GM12865 (cell line): ENCODE measurements around the gene MS4A6A.
"Not testable (repeated sequence)": the region's sequence is repeated elsewhere in the genome, so short reads cannot be mapped to it uniquely, and the experiment has no call there.

ENCODE experiments used
- DNase-seq: peaks from one replicate; pipeline ENCODE4 v3.0.0; 2010; ENCODE audit warnings: low read depth
- H3K4me3 ChIP-seq: 2 replicates; pipeline ENCODE4 v1.5.1; 2011; ENCODE audit warnings: mild to moderate bottlenecking, low read depth, low read length, control low read depth
- CTCF ChIP-seq: IDR thresholded peaks from 2 replicates; pipeline ENCODE4 v1.5.1; 2011; ENCODE audit warnings: low read length, control low read depth, low read depth, inconsistent platforms; ENCODE audit not compliant: insufficient read depth; ENCODE audit errors: missing control alignments

The MS4A6A gene

GRCh38 chr11:60195923-60196368 lies 13.1 kb upstream of the MS4A6A start:
- no peak for TF ChIP-seq CTCF

GRCh38 chr11:60194511-60194910 lies 11.6 kb upstream of the MS4A6A start:
- no peak for DNase-seq
- no peak overlapping the region for H3K4me3 ChIP-seq
- no peak for TF ChIP-seq CTCF

More at GRCh38 chr11:60195923-60196368, 13.1 kb upstream of the MS4A6A start:
- DNase-seq: peak; percentile 64
- no peak overlapping the region for H3K4me3 ChIP-seq

- DNase-seq: peak; percentile 86
- TF ChIP-seq CTCF: peak; percentile 95
- H3K4me3 ChIP-seq: no peak overlapping the region
Measured at GRCh38 chr11:60193687-60194433, 11.0 kb upstream of the MS4A6A start.

GRCh38 chr11:60192564-60192963 lies 9.7 kb upstream of the MS4A6A start:
- H3K4me3 ChIP-seq, DNase-seq: not testable (repeated sequence)

GRCh38 chr11:60188481-60188880 lies 5.6 kb upstream of the MS4A6A start:
- not testable (repeated sequence) for H3K4me3 ChIP-seq, DNase-seq

- not testable (repeated sequence) for DNase-seq, H3K4me3 ChIP-seq
Measured at GRCh38 chr11:60186128-60186527, 3.2 kb upstream of the MS4A6A start.

GRCh38 chr11:60185512-60185827 lies 2.6 kb upstream of the MS4A6A start:
- not testable (repeated sequence) for H3K4me3 ChIP-seq, DNase-seq

GRCh38 chr11:60184824-60185511 lies 2.1 kb upstream of the MS4A6A start:
- H3K4me3 ChIP-seq: no peak overlapping the region
- TF ChIP-seq CTCF: no peak
- no peak for DNase-seq

GRCh38 chr11:60183591-60184205 lies 815 bp upstream of the MS4A6A start:
- no peak for TF ChIP-seq CTCF
- no peak overlapping the region for H3K4me3 ChIP-seq
- DNase-seq: no peak
